HEK293 (cell line): ENCODE measurements around the gene GDAP1L1.

ENCODE experiments used
- GLIS1 ChIP-seq: fragments of 450-650 bp; formaldehyde crosslinking; IDR thresholded peaks from 2 replicates; pipeline ENCODE4 v1.5.1; 2016; ENCODE audit warnings: missing biosample characterization, missing genetic modification characterization
- INSM2 ChIP-seq: fragments of 450-650 bp; formaldehyde crosslinking; IDR thresholded peaks from 2 replicates; pipeline ENCODE4 v1.5.1; 2016; ENCODE audit warnings: missing biosample characterization, missing genetic modification characterization
- MYNN ChIP-seq: fragments of 450-650 bp; formaldehyde crosslinking; IDR thresholded peaks from 2 replicates; pipeline ENCODE4 v1.5.1; 2016; ENCODE audit warnings: missing biosample characterization, missing genetic modification characterization, borderline replicate concordance
- MZF1 ChIP-seq: fragments of 450-650 bp; formaldehyde crosslinking; IDR thresholded peaks from 2 replicates; pipeline ENCODE4 v1.5.1; 2017; ENCODE audit warnings: missing biosample characterization, missing genetic modification characterization, borderline replicate concordance
- PRDM4 ChIP-seq: fragments of 450-650 bp; formaldehyde crosslinking; IDR thresholded peaks from 2 replicates; pipeline ENCODE4 v1.5.1; 2017; ENCODE audit warnings: missing biosample characterization, missing genetic modification characterization
- ZBTB21 ChIP-seq: fragments of 450-650 bp; formaldehyde crosslinking; IDR thresholded peaks from 2 replicates; pipeline ENCODE4 v1.5.1; 2017; ENCODE audit warnings: missing biosample characterization, missing genetic modification characterization
- ZBTB7A ChIP-seq: fragments of 450-650 bp; formaldehyde crosslinking; IDR thresholded peaks from 2 replicates; pipeline ENCODE4 v1.5.1; 2016; ENCODE audit warnings: low read depth, missing biosample characterization, missing genetic modification characterization
- ZIC2 ChIP-seq: fragments of 450-650 bp; formaldehyde crosslinking; IDR thresholded peaks from 2 replicates; pipeline ENCODE4 v1.5.1; 2016; ENCODE audit warnings: missing biosample characterization, missing genetic modification characterization
- ZNF138 ChIP-seq: fragments of 450-650 bp; formaldehyde crosslinking; IDR thresholded peaks from 2 replicates; pipeline ENCODE4 v1.5.1; 2016; ENCODE audit warnings: missing biosample characterization, missing genetic modification characterization, borderline replicate concordance
- ZNF155 ChIP-seq: fragments of 450-650 bp; formaldehyde crosslinking; IDR thresholded peaks from 2 replicates; pipeline ENCODE4 v1.5.1; 2016; ENCODE audit warnings: missing biosample characterization, missing genetic modification characterization
- ZNF157 ChIP-seq: fragments of 450-650 bp; formaldehyde crosslinking; IDR thresholded peaks from 2 replicates; pipeline ENCODE4 v1.5.1; 2016; ENCODE audit warnings: missing biosample characterization, missing genetic modification characterization
- ZNF214 ChIP-seq: fragments of 450-650 bp; formaldehyde crosslinking; IDR thresholded peaks from 2 replicates; pipeline ENCODE4 v1.5.1; 2017; ENCODE audit warnings: missing biosample characterization, mild to moderate bottlenecking, missing genetic modification characterization, borderline replicate concordance
- ZNF239 ChIP-seq: fragments of 450-650 bp; formaldehyde crosslinking; IDR thresholded peaks from 2 replicates; pipeline ENCODE4 v1.5.1; 2016; ENCODE audit warnings: missing biosample characterization, missing genetic modification characterization
- ZNF248 ChIP-seq: fragments of 450-650 bp; formaldehyde crosslinking; IDR thresholded peaks from 2 replicates; pipeline ENCODE4 v1.5.1; 2017; ENCODE audit warnings: missing biosample characterization, missing genetic modification characterization
- ZNF26 ChIP-seq: fragments of 450-650 bp; formaldehyde crosslinking; IDR thresholded peaks from 2 replicates; pipeline ENCODE4 v1.5.1; 2016; ENCODE audit warnings: missing biosample characterization, missing genetic modification characterization
- ZNF324 ChIP-seq: fragments of 450-650 bp; formaldehyde crosslinking; IDR thresholded peaks from 2 replicates; pipeline ENCODE4 v1.5.1; 2016; ENCODE audit warnings: missing biosample characterization, missing genetic modification characterization
- ZNF366 ChIP-seq: fragments of 450-650 bp; formaldehyde crosslinking; conservative IDR thresholded peaks from 2 replicates; pipeline ENCODE4 v1.5.1; 2016; ENCODE audit warnings: missing biosample characterization, missing genetic modification characterization
- ZNF48 ChIP-seq: fragments of 450-650 bp; formaldehyde crosslinking; IDR thresholded peaks from 2 replicates; pipeline ENCODE4 v1.5.1; 2016; ENCODE audit warnings: missing biosample characterization, missing genetic modification characterization
- ZNF549 ChIP-seq: fragments of 450-650 bp; IDR thresholded peaks from 2 replicates; pipeline ENCODE4 v1.5.1; 2018; ENCODE audit warnings: missing biosample characterization, missing genetic modification characterization, mild to moderate bottlenecking, inconsistent platforms, moderate library complexity
- ZNF585B ChIP-seq: fragments of 450-650 bp; formaldehyde crosslinking; IDR thresholded peaks from 2 replicates; pipeline ENCODE4 v1.5.1; 2016; ENCODE audit warnings: missing biosample characterization, missing genetic modification characterization
- ZNF677 ChIP-seq: fragments of 450-650 bp; IDR thresholded peaks from 2 replicates; pipeline ENCODE4 v1.5.0; 2018; ENCODE audit warnings: missing biosample characterization, mild to moderate bottlenecking, missing genetic modification characterization, moderate library complexity
- ZNF692 ChIP-seq: fragments of 450-650 bp; formaldehyde crosslinking; IDR thresholded peaks from 2 replicates; pipeline ENCODE4 v1.5.1; 2016; ENCODE audit warnings: missing biosample characterization, missing genetic modification characterization
- ZNF785 ChIP-seq: fragments of 450-650 bp; formaldehyde crosslinking; IDR thresholded peaks from 2 replicates; pipeline ENCODE4 v1.5.1; 2016; ENCODE audit warnings: missing biosample characterization, missing genetic modification characterization
- ZNF843 ChIP-seq: fragments of 450-650 bp; formaldehyde crosslinking; IDR thresholded peaks from 2 replicates; pipeline ENCODE4 v1.5.1; 2016; ENCODE audit warnings: missing biosample characterization, missing genetic modification characterization
- TF ChIP-seq, protein P1 (sequence below): fragments of 450-650 bp; formaldehyde crosslinking; IDR thresholded peaks from 2 replicates; pipeline ENCODE4; 2016; ENCODE audit warnings: missing biosample characterization, missing genetic modification characterization
- TF ChIP-seq, protein P2 (sequence below): fragments of 450-650 bp; formaldehyde crosslinking; conservative IDR thresholded peaks from 2 replicates; pipeline ENCODE4 v1.5.1; 2016; ENCODE audit warnings: low read depth, missing biosample characterization, missing genetic modification characterization
- TF ChIP-seq, protein P3 (sequence below): fragments of 450-650 bp; formaldehyde crosslinking; optimal IDR thresholded peaks from 2 replicates; pipeline ENCODE3; 2016; ENCODE audit warnings: missing biosample characterization, mild to moderate bottlenecking, missing genetic modification characterization

GDAP1L1 gene

DNA sequence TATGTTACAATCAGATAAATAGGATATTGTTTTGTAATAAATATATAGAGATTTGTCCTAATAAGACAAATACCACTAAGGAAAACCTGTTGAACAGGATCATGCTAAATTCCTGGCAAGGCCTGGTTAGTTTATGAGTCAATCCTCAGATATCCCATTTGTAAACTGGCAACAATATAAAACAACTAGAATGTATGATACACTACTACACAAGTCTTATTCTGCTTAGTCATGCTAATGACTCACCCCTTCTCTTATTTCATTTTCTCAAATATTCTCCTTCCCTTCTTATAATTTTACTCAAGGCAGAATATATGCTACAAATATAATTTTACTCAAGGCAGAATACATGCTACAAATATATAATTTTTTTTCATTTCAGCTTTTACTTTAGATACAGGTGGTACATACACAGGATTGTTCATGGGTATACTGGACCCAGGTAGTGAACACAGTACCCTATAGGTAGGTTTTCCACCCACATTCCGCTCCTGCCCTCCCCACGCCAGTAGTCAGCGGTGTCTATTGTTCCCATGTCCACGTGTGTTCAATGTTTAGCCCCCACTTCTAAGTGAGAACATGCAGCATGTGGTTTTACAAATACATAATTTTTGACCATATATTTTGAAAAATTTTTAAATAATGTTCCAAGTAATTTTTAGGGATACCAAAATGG, 42.8 kb upstream of the GDAP1L1 start (continued):
- TF ChIP-seq, protein P1, sequence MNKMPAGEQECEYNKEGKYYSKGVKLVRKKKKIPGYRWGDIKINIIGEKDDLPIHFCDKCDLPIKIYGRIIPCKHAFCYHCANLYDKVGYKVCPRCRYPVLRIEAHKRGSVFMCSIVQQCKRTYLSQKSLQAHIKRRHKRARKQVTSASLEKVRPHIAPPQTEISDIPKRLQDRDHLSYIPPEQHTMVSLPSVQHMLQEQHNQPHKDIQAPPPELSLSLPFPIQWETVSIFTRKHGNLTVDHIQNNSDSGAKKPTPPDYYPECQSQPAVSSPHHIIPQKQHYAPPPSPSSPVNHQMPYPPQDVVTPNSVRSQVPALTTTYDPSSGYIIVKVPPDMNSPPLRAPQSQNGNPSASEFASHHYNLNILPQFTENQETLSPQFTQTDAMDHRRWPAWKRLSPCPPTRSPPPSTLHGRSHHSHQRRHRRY = no peak
- TF ChIP-seq ZNF157 = no peak
- no peak for TF ChIP-seq ZNF48 (tag by site-specific recombination)
- 0 out of 2 replicates have a peak, but pooled peaks have one; percentile 21 for TF ChIP-seq ZBTB21 (tag by site-specific recombination)
- no peak for TF ChIP-seq ZNF843
- no peak for TF ChIP-seq ZNF155 (tag by site-specific recombination)
- TF ChIP-seq ZNF549 = no peak
- no peak for TF ChIP-seq ZNF585B (tag by site-specific recombination)
- TF ChIP-seq, protein P2, sequence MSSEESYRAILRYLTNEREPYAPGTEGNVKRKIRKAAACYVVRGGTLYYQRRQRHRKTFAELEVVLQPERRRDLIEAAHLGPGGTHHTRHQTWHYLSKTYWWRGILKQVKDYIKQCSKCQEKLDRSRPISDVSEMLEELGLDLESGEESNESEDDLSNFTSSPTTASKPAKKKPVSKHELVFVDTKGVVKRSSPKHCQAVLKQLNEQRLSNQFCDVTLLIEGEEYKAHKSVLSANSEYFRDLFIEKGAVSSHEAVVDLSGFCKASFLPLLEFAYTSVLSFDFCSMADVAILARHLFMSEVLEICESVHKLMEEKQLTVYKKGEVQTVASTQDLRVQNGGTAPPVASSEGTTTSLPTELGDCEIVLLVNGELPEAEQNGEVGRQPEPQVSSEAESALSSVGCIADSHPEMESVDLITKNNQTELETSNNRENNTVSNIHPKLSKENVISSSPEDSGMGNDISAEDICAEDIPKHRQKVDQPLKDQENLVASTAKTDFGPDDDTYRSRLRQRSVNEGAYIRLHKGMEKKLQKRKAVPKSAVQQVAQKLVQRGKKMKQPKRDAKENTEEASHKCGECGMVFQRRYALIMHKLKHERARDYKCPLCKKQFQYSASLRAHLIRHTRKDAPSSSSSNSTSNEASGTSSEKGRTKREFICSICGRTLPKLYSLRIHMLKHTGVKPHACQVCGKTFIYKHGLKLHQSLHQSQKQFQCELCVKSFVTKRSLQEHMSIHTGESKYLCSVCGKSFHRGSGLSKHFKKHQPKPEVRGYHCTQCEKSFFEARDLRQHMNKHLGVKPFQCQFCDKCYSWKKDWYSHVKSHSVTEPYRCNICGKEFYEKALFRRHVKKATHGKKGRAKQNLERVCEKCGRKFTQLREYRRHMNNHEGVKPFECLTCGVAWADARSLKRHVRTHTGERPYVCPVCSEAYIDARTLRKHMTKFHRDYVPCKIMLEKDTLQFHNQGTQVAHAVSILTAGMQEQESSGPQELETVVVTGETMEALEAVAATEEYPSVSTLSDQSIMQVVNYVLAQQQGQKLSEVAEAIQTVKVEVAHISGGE (tag by site-specific recombination) = no peak
- peak; percentile 51; the same call in 1 of the 2 replicates for TF ChIP-seq ZNF692
- no peak for TF ChIP-seq ZNF677 (tag by site-specific recombination)
- TF ChIP-seq ZIC2 (tag by site-specific recombination) = no peak
- peak; percentile 54; the same call in 1 of the 2 replicates for TF ChIP-seq INSM2 (tag by site-specific recombination)
- no peak for TF ChIP-seq MYNN (tag by site-specific recombination)
- TF ChIP-seq ZNF239 (tag by site-specific recombination) = no peak
- TF ChIP-seq ZNF785 (tag by site-specific recombination) = no peak
- TF ChIP-seq ZNF324 (tag by site-specific recombination) = no peak
- TF ChIP-seq, protein P3, sequence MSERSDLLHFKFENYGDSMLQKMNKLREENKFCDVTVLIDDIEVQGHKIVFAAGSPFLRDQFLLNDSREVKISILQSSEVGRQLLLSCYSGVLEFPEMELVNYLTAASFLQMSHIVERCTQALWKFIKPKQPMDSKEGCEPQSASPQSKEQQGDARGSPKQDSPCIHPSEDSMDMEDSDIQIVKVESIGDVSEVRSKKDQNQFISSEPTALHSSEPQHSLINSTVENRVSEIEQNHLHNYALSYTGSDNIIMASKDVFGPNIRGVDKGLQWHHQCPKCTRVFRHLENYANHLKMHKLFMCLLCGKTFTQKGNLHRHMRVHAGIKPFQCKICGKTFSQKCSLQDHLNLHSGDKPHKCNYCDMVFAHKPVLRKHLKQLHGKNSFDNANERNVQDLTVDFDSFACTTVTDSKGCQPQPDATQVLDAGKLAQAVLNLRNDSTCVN (tag by site-specific recombination) = no peak
- TF ChIP-seq ZNF248 (tag by site-specific recombination) = no peak
- no peak; the same call in 1 of the 2 replicates for TF ChIP-seq ZNF366 (tag by site-specific recombination)
- TF ChIP-seq ZNF214 = no peak
- no peak for TF ChIP-seq ZNF26 (tag by site-specific recombination)
- TF ChIP-seq PRDM4 (tag by site-specific recombination) = no peak
- TF ChIP-seq ZNF138 (tag by site-specific recombination) = no peak
- TF ChIP-seq GLIS1 (tag by site-specific recombination) = no peak
- no peak for TF ChIP-seq ZBTB7A (tag by site-specific recombination)
- no peak for TF ChIP-seq MZF1 (tag by site-specific recombination)
